T-helper 1 cell treated with Interleukin-12 subunit alpha and Interleukin-12 subunit beta and Interleukin-4 antibody, amounts not matched to agents 30 μg/mL and 1 μg/mL, for 36 hours (primary cell): ENCODE measurements around the gene PTCH1.

Experiments
- H3K27ac Mint-ChIP-seq: one replicate; pipeline ENCODE4 v1.8.0; 2021; ENCODE audit warnings: mild to moderate bottlenecking, mixed read lengths
- H3K27me3 Mint-ChIP-seq: one replicate; pipeline ENCODE4 v1.8.0; 2021; ENCODE audit warnings: low read depth, mixed read lengths
- H3K36me3 Mint-ChIP-seq: one replicate; pipeline ENCODE4 v1.8.0; 2021; ENCODE audit warnings: low read depth, mixed read lengths
- H3K4me1 Mint-ChIP-seq: one replicate; pipeline ENCODE4 v1.8.0; 2021; ENCODE audit warnings: low read depth, mixed read lengths
- H3K4me3 Mint-ChIP-seq: one replicate; pipeline ENCODE4 v1.8.0; 2021; ENCODE audit warnings: mild to moderate bottlenecking, moderate library complexity, mixed read lengths
- H3K9me3 Mint-ChIP-seq: one replicate; pipeline ENCODE4 v1.8.0; 2021; ENCODE audit warnings: mixed read lengths

Gene PTCH1

GRCh38 chr9:95411054-95411892, 105.5 kb downstream of the PTCH1 start:
- H3K9me3 Mint-ChIP-seq = no peaks in the 10 kb centered on the region
- H3K4me1 Mint-ChIP-seq = peaks cover 2% of the 10 kb centered on the region
- no peaks in the 10 kb centered on the region for H3K36me3 Mint-ChIP-seq
- no peak overlapping the region for H3K4me3 Mint-ChIP-seq
- H3K27ac Mint-ChIP-seq = no peak overlapping the region
- no peaks in the 10 kb centered on the region for H3K27me3 Mint-ChIP-seq

GRCh38 chr9:95409650-95410426, 106.9 kb downstream of the PTCH1 start:
- Mint-ChIP-seq H3K4me3 (no peak overlapping the region), H3K36me3 (no peaks in the 10 kb centered on the region), H3K27ac (no peak overlapping the region), H3K27me3 (peaks cover 5% of the 10 kb centered on the region), H3K4me1 (peaks cover 2% of the 10 kb centered on the region), H3K9me3 (no peaks in the 10 kb centered on the region)

GRCh38 chr9:95407524-95407923, 109.2 kb downstream of the PTCH1 start:
- Mint-ChIP-seq H3K9me3 (no peaks in the 10 kb centered on the region), H3K27me3 (peaks cover 24% of the 10 kb centered on the region), H3K27ac (no peak overlapping the region)

DNA sequence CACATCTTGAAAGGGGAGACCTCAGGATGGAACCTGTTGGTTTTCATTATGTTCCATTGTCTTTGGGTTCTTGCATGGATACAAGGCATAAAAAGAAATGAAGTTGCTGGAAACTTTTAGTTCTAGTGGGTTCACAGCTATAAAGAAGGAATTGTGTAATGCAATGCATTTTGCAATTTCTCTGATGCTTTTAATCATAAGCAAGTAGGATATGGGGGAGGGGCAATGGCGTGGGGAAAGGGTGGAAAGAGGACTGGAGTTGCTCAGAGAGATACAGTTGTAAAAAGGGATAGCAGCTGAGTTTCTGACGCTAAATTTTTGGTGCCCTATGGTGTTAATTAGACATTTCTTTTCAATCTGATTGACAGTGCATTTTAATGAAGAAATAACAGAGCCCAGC, 110.7 kb downstream of the PTCH1 start:
- Mint-ChIP-seq H3K27me3 (peaks cover 35% of the 10 kb centered on the region), H3K27ac (no peak overlapping the region), H3K4me3 (no peak overlapping the region), H3K4me1 (no peaks in the 10 kb centered on the region), H3K9me3 (no peaks in the 10 kb centered on the region), H3K36me3 (no peaks in the 10 kb centered on the region)

More at GRCh38 chr9:95407524-95407923, 109.2 kb downstream of the PTCH1 start:
- no peak overlapping the region for H3K4me3 Mint-ChIP-seq
- H3K36me3 Mint-ChIP-seq = no peaks in the 10 kb centered on the region
- H3K4me1 Mint-ChIP-seq = no peaks in the 10 kb centered on the region

GRCh38 chr9:95399261-95399660, 117.5 kb downstream of the PTCH1 start:
- peaks cover 4% of the 10 kb centered on the region for H3K9me3 Mint-ChIP-seq
- H3K27ac Mint-ChIP-seq = no peak overlapping the region
- H3K36me3 Mint-ChIP-seq = no peaks in the 10 kb centered on the region
- H3K27me3 Mint-ChIP-seq = peaks cover 39% of the 10 kb centered on the region
- H3K4me1 Mint-ChIP-seq = no peaks in the 10 kb centered on the region
- H3K4me3 Mint-ChIP-seq = no peak overlapping the region
